ENCODE data around the gene PARP8.
"Not testable (repeated sequence)": the region's sequence is repeated elsewhere in the genome, so short reads cannot be mapped to it uniquely, and the experiment has no call there.

Gene PARP8, protein sequence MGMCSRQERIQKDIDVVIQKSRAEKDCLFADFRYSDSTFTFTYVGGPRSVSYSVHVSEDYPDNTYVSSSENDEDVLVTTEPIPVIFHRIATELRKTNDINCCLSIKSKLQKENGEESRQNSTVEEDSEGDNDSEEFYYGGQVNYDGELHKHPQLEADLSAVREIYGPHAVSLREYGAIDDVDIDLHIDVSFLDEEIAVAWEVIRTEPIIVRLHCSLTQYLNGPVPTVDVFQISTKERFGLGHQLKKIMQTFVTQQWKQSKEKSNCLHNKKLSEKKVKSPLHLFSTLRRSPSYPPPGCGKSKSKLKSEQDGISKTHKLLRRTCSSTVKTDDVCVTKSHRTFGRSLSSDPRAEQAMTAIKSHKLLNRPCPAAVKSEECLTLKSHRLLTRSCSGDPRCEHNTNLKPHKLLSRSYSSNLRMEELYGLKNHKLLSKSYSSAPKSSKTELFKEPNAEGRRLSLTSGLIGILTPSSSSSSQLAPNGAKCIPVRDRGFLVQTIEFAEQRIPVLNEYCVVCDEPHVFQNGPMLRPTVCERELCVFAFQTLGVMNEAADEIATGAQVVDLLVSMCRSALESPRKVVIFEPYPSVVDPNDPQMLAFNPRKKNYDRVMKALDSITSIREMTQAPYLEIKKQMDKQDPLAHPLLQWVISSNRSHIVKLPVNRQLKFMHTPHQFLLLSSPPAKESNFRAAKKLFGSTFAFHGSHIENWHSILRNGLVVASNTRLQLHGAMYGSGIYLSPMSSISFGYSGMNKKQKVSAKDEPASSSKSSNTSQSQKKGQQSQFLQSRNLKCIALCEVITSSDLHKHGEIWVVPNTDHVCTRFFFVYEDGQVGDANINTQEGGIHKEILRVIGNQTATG

DNA sequence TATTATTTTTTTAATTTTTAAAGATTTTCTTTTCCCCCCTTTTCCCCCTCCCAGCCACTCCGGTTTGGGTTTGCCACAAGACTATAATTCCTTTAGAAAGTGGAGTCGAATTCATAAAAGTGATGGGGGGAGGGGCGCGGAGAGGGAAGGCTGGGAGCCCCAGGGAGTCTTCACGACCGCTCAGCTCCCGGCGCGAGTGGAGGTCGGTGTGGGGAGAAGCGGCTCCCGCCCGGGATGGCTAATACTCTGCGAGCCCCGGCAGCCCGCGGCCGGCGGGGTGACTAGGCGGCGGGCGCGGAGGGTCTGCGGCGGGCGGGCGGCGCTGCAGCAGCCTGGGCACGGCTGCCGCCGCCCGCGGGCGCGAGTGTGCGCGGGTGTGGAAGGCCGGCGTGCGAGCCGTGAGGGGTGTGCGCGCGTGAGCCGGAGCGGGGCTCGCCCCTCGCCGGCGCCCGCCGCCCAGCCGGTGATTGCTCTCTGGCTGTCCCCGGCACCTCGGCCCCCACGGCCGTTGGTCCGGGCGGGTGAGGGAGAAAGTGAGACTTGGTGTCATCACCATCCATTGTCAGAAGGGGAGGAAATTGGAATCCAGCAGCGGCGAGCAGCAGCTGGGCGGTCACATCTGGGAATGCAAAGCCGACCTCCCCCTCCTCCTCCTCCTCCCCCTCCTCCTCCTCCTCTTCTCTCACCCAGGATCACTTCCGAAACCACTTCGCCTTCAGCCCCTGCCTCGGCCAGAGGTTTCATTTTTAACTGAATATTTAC, at the start of gene PARP8:
TSS of gene PARP8 (plus strand) at position 377 of the 762 bp plus-strand sequence. CDS start 459 bp downstream, outside the sequence.
- DNase-seq = peak; percentile 61

DNA sequence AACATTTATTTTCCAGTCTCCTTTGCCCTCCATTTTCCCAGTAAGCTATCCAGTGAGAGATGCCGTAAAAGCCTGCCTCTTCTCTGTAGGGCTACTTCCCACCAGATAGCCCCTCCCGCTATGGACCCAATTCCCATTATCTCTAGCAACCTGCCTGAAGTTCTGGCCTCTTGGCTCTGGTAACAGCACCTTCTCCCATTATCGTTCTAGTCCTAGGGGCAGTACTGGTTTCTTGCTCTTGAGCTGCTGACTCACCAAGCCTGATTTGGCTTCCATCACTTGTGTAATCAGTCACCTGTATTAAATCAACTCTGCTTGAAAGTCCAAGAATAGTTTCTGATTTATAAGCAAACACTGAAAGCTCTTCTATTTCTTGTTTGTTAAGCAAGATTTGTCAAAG, 42.8 kb upstream of the PARP8 start:
- DNase-seq = no peak

DNA sequence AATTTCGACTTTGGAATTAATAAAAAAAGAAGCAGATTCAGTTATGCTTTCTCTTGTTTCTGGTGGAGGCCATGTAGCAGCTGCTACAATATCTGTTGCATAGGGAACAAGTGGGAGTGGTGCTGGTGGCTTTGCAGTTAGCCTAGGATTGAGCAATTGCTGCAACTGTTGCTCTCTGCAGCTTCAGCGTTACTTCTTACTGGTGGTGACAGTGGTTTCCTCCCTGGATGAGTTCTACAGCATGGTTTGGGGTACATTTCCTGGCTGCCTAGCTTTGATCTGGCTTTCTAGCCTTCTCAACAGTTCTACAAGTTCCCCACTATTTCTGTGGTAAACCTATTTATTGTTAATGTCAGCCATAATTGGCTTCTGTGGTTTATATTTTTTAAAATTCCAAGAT, 31.6 kb upstream of the PARP8 start:
- DNase-seq = peak; percentile 18

DNA sequence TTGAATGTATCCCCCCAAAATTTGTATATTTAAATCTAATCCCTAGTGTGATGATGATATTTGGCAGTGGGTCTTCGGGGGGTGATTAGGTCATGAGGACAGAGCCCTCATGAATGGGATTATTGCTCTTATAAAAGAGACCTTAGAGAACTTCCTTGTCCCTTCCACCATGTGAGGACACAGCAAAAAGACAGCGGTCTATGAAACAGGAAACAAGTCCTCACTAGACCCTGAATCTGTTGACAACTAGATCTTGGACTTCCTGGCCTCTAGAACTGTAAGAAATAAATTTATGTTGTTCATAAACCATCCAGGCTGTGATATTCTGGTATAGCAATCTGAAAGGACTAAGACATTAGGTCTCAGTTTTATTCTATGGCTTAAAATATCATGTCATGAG, 28.9 kb upstream of the PARP8 start:
- not testable (repeated sequence) for DNase-seq

DNA sequence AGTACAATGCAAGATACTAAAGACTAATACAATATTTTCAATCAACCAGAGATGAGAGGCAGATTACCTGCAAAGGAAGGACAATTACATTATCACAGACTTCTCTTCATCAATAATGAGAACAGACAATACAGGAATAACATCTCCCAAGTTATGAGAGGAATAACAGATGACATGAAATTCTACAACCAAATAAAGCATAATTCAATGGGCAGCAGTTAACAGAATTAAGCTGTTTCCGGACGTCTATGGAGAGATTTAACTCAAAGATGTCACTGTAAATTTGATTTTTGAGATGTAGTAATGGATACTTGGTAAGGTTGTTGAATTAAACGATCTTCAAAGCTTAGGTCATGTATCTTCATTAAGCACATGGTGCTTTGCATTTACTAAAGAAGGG, 19.8 kb upstream of the PARP8 start:
- DNase-seq = no peak

DNA sequence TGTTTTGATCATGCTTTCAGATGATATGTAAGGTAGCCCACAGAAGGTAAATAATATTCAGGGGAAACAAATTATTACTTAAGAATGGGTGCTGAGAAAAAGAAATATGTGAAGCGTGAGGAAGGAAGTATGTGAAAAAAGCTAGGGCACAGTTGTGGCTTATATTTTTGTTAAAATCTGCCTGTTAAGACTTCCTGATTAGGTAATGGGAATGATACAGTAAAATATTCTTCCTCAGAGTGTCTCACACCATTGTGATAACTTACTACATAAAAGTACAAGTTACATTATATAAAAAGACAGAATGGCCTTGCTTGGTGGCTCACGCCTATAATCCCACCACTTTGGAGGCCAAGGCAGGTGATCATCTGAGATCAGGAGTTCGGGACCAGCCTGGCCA, 18.7 kb upstream of the PARP8 start:
- DNase-seq = no peak

DNA sequence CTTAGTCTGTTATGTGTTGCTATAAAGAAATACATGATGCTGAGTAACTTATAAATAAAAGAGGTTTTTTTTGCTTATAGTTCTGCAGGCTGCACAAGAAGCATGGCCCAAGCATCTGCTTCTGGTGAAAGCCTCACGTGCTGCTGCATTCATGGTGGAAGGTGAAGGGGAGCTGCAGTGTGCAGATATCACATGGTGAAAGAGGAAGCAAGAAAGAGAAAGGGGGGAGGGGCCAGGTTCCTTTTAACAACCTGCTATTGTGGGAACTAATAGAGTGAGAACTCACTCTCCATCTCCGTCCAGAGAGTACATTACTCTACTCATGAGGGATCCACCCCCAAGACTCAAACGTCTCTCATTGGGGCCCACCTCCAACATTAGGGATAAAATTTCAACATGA, 12.5 kb upstream of the PARP8 start:
- no peak for DNase-seq

DNA sequence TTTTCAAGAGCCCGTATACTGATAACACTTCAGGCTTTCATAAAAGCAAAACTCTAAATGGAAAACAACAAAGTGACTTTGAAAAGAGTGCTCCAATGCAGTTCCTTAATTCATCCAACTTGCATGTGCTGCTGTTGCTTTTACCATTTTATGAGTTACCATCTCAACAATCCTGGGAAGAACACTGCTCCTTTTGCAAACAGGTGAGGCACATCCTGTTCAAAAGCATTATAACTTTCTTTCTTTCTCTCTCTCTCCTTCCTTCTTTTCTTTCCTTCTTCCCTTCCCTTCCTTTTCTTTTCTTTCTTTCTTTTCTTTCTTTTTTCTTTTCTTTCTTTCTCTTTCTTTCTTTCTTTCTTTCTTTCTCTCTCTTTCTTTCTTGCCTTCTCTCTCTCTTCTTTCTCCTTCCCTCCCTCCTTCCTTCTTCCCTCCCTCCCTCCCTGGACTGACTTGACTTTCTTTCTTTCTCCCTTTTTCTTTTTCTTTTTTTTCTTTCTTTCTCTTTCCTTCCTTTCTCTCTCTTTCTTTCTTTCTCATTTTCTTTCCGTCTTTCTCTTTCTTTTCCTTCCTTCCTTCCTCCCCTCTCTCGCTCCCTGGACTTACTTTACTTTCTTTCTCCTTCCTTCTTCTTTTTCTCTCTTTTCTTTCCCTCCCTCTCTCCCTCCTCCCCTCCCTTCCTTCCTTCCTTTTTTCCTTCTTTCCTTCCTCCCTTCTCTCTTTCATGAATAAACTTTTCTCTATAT, 11.2 kb upstream of the PARP8 start:
- no peak for DNase-seq

DNA sequence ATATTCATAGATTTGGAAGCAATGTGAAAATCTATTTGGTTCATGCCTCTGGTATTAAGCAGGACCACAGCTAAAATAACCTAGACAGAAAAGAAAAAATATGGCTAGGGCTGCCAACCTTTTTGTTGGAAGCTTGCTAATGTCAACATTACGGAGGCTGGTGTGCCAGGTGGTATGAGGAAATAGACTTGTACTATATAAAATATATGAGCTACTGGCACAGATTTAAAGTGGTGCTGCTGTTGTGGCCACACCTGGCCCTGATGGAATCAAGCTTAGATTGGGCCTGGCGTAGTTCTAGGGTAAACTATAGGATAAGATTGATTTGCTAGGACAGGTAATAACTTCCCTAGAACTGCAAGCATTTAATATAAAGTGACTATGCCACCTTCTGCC, 10.6 kb upstream of the PARP8 start:
- no peak for DNase-seq

DNA sequence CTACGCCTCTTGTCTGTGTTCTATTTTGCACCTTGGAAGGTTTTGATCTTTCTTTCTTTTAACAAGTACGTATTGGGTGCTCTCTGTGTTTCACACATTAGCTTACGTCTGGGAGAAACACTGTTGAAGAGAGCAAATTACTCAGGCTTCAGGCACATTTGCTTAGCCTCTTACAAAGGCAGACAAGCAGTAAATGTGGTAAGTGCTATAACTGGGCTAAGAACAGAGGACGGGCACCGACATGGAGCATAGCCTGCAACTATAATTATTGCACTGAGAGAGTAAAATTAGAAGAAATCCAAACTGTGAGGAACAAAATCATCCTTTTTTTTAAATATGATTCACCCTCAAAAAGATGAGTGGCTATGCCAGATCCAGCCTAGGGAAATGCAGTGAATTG, 9.4 kb upstream of the PARP8 start:
- DNase-seq = no peak

DNA sequence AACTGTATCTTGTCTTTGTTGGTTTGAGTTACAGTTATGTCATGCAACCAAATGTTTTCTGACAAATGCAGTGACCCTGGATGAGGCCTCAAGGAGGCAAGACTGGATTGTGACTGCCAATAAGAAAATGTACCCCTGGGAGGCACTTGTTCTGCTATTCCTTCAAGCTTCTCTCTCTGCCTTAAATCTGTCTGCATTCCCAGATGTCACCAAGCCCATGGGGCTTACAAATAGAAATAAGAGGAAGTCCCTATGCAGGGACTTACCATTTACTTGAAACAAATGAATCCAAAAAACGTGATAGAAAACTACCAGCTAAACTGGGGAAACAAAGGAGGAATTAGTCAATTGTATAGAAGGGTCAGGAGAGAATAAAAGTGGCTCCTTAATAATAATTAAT, 8.2 kb upstream of the PARP8 start:
- DNase-seq = no peak

DNA sequence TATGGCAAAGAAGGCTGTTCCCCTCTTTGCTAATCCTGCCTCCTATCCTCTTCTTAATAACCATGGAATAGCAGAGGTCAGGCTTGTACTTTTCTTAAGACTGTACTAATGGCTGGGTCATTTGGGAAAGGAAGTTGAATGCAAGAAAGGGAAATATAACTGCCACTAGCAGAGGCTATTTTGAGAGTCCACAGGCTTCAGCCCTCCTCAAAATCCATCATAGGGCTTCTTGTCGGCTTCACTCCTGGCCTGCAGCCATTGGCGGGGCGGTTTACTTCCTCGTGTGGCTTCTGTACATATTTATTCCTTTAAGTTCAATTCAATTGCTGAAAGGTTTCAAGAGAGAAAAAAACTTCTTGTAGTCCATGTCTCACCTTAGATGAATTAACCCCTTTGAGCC, 2.8 kb upstream of the PARP8 start:
- DNase-seq = no peak

DNA sequence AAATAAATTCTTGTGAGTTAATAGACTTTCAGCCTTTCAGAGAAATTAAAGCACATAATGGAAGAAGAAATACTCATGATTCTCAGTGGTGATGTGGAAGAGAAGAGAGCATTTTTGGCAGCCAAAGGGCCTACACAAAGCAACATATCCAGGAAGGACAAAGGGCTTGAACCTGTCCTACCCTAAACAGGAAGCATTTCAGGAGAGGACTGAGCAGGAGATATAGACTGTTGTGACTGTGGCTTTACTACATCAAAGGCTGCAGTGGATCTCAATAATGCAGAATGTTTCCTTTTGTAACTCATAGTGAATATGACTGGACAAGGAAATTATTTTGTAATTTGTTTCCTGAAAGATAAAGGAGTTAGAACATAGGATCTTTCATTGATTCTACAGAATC, 1.3 kb upstream of the PARP8 start:
- no peak for DNase-seq

DNA sequence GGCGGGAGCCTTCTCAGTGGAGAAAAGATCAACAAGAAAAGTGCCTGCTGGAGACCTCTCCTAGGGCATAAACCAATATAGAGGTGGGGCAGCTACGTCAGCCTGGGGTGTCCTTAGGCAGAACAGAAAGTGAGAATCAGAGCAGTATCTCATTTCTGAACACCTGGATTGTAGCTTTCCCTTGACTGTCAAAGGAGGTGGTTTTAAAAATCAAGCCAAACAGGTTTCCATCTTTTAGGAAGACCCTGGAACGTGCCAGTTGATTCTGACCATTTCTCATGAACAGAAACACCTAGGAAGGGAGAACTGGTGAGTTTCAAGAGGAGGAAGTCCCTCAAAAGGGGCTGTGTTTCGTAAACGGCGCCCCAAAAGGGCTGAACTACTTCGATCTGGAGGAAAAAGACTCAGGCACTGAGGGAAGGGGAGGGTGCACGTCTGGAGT, 655 bp upstream of the PARP8 start:
- DNase-seq = peak; percentile 43

DNA sequence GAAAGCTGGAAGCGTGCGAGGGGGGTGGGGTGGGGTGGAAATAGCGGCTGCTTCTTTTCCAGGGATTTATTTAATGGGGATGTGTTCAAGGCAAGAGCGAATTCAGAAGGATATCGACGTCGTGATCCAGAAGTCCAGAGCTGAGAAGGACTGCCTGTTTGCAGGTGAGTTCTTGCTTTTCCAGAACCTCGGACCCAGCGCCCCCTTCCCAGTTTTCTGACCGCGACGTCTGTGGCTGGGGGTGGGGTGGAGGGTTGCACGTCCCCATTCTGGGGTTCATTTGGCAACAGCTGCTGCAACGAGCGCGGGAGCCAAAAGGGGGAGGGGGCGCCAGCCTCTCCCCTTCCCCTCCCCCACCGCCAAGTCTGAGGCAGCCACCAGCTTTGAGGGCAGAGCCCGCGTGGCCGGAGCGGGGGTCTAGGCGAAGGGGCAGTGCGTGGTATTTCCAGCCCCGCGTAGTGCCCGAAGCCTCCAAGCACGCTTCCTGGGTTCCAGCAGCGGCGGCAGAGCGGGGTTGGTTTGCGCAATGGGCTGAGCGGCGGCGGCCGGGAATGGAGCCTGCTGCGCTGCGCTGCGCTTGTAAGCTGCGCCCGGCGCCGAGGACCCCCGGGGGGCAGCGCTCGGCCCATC, 701 bp downstream of the PARP8 start:
- peak; percentile 56 for DNase-seq

DNA sequence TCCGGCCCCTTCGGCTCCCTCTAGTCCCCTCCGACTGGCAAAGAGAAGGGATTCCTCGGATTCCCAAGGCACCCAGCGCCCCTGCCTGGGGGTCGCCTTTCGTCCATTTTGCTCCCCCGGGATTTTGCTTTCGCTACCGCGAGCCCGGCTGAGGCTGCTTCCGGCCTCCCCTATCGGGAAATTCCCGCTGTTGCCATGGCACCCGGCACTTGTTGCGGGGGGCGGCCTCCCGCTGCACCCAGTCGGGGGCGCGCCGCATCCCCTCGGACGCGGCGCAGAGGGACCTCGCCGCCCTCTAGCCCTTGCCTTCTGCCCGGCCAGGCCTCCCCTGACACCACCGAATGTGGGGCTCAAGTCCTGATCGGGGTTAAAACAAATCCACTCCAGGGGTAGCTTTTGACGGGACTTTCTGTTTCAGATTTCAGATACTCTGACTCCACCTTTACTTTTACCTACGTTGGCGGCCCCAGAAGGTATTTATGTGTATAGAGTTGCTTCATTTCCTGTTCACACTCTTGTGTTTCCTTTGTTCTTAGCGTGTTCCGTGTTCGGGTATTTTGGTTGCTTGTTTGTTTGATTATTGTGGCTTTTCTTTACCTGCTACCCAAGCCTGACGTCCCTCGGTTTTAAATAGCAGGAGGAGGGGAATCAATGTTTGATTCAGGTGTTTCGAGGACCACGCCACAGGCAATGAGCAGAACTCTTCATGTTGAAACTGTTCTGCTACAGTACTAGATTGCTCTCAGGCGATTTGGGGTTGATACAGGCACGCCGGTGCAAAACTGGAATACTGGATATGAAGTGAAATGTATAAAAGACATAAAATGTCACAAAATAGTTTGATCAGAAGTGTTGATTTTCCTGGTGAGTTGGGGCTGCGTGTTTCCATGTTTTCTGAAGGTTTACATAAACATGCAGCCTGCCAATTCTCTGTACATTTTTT, 1.5 kb downstream of the PARP8 start:
- peak; percentile 91 for DNase-seq

DNA sequence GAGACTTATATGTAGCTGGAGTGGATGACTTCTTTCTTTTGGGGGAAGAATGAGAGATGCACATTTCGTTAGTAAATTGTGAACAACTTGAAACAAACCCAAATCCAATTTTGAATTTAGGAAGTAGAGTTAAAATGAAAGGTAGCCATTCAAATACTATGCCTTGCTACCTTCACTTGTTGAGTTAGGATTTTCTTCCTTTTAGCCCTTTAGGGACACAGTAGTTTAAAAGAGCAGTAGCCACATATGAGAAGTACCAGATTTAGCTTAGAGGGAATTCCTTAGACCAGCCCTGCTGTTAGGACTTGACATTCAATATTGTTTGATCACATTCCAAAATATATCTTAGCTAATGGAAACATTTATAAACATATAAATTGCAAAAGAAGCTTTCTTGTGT, 2.2 kb downstream of the PARP8 start:
- DNase-seq = not testable (repeated sequence)

DNA sequence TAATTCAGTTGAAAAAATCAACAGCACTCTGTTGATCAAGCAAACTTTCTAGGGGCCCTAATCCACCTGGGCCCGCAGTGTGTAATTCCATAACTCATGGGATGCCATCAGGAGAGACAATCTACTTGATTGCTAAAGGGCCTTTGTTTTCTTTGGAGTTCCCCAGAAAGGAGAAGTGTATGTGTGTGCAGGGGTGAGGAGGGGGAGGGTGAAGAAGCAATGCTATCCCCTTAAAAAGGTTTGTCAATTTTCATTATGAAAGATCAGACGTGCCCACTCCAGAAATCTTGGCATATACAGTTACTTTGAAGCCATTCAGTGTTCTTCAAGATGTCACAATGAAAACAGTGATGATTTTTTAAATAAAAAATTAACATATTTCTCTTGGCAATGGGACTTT, 6.2 kb downstream of the PARP8 start:
- DNase-seq = no peak

DNA sequence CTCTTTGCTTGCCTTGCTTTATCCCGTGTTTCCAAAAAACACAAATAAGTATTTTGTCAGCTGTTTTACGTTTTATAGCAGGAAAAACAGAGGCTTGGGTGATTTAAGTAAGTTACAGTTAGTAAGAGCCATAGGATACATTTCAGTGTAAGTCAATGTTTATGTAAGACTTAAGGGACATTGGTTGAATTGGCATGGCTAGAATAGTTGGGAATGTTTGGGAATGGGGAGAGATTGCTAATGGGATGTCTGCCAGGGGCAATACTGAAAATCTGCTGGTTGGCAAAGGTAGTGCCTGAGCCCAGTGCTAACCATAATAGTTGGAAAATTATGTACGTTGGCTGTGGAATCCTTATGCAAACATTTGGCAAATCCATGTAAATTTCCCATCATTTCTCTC, 7.0 kb downstream of the PARP8 start:
- not testable (repeated sequence) for DNase-seq

DNA sequence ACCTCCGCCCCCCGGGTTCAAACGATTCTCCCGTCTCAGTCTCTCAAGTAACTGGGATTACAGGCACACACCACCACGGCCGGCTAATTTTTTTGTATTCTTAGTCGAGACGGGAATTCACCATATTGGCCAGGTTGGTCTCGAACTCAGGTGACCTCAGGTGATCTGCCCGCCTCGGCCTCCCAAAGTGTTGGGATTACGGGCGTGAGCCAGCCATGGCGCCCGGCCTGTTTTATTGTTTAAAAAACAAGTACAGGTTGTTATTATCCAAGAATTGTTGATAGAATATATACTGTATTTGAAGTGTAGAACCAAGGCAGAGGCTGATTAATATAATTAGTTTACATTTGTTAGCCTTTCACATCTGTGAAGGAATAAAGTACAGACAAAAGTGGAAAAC, 8.9 kb downstream of the PARP8 start:
- DNase-seq = no peak

DNA sequence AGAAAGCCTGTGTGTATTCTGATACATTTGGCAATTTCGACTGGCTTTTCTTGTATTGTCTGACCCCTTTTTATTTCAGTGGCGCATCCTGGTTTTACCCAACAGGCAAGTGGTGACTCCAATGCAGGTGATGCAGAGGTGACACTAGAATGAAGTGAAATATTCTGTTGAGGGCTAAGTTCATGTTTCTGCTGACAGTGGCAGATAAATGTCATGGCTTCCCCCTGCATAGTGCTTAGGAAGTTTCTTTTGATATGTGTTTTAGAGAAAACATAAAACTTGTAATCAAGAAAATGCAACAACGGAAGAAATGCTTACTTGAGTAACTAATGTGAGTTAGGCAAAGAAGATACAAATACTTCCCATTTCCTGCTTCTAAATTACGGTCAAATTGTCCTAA, 13.1 kb downstream of the PARP8 start:
- not testable (repeated sequence) for DNase-seq

Measured in activated CD8-positive, alpha-beta memory T cell treated with anti-CD3 and anti-CD28 coated beads, Interleukin-2, amount 50 U/mL, for 4 hours (primary cell).